GM21619 (cell line): ENCODE data around the gene MGAT5.

Source experiments
- ATAC-seq: cut with Tn5 transposase; IDR thresholded peaks from one replicate; pipeline ENCODE4 v1.9.1; 2021; ENCODE audit not compliant: unreplicated experiment

The MGAT5 gene

DNA sequence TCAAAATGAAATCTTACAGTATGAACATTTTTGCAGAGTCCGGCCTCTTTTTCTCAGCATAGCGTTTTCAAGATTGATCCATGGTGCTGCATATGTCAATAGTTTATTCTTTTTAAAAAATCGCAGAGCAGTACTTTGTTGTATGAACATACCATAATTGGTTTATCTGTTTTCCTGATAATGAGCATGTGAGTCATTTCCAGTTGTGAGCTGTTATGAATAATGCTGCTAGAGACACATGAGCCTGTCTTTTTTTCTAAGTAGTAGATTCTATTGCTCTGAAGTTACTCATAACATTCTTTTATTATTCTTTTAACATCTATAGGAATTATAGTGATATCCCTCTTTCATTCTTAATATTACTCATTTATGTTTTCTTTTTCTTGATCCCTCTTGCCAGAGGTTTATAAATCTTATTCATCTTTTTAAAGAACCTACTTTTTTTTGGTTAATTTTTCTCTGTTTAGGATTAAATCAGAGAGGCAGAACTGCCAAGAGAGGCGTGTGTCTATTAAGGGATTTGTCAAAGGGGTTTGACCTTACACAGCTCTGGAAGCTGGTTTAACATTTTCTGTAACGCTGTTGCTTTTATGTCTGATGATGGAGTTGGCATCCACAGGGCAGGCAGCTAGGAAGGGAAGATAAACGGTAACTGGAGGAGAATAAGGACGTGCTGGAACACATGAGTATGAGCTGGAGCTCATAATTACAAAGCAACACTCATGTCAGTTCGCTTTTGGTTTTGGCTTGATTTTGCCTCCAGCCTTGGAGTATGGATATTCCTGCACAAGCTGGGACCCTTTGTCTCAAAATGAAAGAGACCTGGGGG is 47.4 kb downstream of the MGAT5 start:
- no peak for ATAC-seq

DNA sequence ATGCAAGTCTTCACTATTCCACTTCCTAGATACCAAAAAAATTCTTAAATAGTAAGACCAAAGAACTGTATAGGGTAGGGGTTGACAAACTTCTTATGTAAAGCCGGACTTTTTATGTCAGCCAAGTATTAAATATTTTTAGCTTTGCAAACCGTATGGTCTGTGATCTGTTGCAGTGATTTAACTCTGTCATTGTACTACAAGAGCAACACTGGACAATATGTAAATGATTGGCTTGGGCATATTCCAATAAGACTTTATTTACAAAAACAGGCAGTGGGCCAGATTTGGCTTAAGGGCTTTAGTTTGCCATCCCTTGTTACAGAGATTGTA is 48.0 kb downstream of the MGAT5 start:
- ATAC-seq, result no peak

DNA sequence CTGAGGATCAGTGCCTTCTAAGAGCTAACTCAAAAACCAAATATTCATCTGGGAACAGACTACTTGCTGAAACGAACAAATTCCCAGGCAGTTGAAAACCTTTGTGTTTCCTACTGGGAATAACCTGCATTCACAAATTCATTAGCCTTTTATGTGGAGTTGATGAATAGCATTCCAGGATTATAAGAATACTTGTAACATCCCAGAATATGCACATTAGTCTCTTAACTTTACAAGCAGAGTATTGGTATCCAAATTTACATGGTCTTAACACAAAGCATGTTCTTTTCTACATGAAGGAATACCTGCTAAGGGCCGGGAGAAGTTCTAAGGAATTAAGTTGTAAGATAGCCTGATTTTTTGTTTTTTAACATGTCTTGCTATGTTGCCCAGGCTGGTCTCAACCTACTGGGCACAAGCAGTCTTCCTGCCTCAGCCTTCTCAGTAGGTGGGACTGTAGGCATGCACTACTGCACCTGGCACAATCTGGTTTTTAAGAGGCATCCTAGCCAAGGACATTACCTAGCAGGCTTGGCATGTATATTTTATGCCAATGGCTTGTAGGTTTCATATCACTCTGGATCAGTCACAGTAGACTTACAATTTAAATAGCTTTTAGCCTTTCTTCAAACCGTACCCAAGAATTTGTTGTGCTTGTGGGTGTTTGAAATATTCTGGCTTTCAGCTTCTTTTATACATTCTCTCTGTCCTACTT is 50.7 kb downstream of the MGAT5 start:
- no peak for ATAC-seq

DNA sequence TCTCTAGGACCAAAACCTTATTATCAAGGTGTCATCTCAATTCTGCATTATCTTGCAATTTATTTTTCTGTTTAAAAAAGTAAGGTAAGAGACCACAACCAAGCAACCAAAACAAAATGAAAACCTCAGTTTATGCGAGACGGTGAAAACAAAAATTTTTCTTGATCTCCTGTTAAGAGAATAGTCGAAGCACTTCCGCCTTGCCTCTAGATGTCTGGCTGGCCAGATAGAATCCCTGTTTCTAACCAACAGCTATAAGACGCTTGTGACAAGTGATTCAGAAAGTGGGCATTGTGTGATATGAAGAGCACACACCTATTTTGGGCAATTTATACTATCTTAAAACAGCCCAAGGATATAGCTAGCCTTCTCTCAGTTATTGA is 51.2 kb downstream of the MGAT5 start:
- ATAC-seq, result no peak

DNA sequence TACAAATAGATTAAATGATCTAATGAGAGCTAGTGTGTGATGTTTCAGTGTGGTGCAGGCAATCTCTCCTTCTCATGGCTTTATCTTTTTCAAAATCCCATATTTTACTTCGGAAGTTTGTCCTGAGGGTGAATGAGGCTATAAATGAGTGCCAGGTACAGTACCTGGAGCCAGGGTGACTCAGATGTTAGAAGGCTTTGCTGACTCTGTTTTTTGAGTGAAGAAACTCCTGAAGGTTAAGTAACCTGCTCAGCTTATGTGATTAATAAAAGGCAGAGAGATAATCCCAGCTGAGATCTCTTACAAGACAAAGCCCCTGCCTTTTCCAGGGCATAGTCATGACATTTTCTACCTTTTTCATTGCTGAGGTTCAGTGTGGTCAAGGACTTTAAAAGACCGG is 52.6 kb downstream of the MGAT5 start:
- no peak for ATAC-seq

DNA sequence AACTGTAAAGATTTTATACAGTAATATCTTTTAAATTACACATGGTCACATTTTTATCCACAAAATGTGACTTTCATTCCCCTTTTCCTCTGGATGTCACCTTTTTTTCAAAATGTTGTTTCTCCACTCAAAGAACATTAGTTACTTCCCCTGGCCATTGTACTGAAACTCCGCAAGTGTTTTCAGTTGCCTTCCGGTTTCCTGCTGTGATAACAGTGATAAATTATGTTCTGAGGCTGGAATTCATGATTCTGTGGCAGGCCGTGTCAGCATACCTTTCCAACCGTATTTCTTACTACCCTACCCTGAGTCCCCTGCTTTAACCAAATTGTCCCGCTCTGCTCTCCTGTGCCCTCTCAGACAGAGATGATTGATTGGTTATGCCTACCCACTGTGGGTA is 53.5 kb downstream of the MGAT5 start:
- no peak for ATAC-seq

DNA sequence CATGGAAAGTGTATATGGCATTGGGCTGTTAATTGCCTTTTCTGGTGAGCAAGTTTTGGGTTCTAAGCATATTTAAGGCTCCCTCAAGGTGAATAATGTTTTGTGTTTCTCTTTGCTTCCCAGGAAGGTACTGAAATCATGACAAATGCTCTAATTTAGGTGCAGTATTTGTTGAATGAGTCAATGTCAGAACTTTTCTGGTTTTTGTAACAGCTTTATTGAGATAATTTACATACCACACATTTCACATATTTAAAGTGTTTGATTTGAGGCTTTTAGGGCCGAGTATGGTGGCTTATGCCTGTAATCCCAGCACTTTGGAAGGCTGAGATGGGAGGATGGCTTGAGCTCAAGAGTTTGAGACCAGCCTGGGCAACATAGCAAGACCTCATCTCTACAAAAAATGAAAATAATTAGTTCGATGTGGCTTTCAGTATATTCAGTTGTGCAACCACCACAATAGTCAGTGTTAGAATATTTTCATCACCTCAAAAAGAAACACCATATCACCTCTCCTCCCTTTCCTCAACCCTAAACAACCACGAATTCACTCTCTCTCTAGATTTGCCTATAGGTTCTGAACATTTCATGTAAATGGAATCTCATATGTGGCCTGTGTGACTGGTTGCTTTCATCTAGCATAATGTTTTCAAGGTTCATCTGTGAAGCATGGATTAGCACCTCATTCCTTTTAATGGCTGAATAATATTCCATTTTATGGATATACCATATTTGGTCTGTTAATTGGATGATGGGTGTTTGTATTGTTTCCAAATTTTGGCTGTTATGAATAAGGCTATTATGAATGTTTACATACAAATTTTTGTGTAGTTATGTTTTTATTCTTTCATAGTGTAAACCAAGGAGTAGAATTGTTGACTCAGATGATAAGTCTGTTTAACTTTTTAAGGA is 54.9 kb downstream of the MGAT5 start:
- no peak for ATAC-seq

DNA sequence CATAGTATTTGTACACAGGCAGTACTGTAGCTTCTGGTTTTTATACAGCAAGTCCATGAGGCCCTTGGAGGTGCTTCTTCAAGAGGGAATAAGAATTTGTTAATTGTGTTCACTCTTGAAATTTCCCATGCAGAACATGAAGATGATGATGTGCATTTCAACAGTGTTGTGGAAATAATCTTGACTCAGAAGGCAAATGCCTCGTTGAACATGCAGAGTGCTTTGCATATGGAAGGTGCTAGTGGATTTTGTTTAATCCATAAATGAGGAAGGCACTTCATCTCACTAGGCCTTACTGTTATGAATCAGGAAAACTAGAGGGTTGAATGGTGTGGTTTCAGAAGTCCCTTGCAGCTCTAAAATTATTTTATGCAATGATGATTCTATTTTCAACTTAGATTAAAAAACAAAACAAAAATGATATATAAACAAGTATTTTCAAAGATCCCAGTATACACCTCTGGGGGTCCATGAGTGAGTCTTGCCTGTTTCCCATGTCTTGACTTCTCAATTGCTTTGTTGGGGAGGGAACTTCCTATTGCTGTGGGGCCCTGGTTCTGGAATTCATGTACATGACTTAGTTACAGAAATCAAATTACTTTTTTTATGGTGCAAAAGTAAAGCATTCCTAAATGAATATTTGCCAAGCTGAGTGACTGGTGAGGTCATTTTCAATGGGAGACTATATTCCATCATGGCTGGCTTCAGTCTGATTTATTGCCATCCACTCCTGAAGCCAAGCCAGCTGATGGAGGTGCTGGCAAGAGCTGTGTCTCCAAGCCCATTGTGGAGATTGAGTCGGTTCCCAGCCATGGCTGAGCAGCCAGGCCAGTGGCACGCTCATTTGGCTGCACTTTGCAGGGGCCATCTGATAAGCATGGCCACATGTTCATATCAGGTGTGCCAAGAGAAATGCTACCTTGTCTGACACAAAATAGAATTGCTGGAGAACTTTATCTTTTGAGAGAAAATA is 56.5 kb downstream of the MGAT5 start:
- no peak for ATAC-seq

DNA sequence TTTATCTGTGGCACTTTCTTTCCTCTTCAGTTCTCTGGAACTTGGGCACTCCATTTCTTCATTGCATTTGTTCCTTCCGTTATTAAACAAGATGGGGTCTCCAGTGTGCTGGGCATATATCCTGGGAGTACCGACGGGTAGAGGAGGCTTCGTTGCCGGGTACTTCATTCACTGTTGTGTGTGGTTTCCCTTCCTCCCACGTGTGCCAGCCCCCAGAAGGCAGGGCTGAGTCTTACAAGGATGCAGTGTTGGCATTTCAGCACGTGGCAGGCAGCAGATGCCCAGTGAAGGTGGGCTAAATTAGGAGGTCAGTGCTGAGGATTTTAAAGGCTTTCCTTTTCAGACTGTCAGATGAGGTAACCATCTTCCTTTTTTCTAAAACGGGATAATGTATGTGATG is 58.6 kb downstream of the MGAT5 start:
- ATAC-seq, result no peak

DNA sequence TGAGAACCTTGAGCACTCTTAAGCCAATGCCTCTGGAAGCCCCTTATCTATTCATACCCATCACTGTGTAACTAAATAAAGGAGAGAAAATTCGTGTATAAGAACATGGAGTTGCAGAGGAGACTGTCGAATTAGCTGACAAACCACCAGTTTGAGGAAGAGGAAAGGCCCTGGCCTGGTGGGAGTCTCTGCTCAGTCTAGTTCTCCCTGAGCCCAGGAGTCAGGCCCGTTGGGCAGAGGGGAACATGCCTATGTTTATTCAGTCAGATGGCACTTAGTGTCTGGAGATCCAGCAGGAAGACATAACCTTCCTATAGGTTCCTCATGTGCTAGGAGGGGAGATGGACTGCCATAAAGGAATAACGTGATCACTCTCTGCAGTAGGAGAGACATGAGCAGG is 60.3 kb downstream of the MGAT5 start:
- ATAC-seq, result no peak

DNA sequence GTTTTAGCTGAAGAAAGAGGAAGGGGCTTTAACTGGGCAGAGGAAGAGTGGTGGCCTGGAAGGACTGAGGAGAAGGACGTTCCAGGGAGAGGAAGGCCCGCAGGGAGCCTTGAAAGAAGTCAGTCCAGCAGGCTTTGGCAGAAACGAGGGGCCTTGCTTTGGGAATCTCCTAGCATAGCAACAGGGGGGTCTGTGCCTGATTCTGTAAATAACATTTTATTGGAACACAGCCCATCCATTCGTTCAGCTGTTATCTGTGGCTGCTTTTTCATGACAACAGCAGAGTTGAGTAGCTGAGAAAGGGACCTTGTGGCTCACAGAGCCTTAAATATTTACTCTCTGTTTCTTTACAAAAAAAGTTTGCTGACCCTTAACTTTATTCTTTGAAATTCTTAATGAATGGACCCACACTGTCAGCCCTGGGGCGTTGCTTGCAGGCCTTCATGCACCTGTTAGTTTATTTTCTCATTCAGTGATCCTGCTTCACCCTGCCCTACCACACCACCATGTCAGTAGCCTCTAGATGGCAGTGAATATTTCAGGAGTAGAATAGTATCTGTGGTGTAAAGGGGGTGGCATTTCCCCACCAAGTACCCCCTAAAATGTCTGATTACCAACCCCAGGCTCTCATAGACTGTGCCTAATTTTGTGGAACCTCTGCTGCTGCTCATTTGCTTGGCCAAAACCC is 61.0 kb downstream of the MGAT5 start:
- no peak for ATAC-seq

DNA sequence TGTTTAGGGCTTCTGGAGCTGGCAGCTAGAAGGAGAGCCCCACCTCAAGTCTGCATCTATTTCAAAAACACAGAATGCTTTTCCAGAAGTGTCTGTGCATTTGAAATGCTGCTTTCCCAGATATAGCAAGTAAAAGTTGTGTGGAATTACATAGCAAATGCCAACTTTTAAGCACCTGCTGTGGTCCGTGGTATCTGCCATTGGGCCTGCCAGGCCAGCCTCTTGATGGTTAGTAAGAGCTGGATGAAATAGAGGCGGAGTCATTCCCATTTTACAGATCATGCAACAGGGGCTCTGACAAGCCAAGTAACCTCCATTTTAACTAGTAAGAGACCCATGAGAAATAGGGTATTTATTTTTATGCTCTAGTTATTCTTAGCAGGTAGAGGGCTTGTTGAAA is 61.6 kb downstream of the MGAT5 start:
- ATAC-seq, result no peak

DNA sequence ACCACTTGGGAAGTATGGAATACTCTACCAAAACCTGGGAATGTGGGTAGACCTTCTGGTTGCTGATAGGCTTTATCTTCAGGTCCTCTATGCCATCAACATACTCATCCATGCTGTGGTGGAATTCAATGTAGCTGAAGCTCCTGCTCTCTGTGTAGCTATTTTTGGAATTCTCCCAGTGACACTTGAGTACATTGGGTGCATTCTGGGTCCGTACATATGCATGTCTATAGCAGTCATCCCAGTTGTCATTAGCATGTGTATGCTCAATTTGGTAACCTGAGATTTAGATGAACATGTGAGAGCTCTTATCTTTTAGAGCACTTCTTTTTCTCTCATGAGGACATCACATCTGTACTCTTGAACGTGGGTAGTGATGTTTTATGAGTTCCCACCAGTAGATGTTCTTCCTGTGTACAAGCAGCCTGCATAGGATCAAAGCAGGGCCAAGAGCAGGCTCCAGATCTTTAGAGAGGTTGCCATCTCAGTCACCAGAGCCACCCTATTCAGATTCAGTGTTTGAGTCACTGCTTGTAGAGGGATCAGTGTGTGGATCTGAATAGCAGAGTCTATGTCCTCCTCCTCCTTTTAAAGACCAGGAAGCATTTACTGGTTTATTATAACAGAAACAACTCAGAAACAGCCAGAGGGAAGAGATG is 65.9 kb downstream of the MGAT5 start:
- ATAC-seq, result no peak

DNA sequence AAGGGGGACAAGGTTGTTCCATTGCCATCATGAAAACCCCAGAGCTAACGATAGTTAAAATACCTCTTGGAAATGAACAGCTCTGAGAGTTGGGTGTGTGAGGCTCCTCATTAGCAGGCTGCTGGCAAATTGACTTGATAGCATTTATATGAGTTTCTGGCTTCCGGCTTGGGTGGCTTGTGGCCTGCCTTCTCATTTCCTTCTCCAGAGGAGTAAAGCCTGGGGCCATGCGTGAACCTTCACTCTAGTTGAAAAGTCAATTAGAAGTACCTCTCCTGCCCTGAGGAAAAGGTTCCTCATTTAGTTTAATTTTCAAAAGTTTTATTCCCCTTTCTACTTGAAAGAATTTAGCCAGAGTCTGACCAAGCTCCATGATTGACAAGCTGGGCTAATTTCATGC is 67.1 kb downstream of the MGAT5 start:
- no peak for ATAC-seq

DNA sequence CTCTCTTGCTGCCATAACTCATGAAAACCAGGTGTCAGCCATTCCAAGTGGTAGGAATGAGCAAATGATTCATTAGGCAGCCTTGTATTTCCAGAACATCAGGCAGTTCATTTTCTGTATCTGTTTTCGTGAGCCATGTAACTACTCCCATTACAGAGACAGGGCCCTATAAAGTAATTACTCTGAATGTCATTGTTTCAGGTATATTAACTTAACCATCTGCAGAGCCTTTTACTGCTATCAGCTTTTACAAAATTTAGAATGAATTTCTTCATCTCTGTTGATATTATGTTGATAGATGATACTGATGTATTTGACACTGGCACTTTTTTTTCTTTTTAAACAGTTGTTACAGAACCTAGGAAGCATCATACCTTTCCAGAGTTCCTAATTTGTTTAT is 69.9 kb downstream of the MGAT5 start:
- no peak for ATAC-seq

DNA sequence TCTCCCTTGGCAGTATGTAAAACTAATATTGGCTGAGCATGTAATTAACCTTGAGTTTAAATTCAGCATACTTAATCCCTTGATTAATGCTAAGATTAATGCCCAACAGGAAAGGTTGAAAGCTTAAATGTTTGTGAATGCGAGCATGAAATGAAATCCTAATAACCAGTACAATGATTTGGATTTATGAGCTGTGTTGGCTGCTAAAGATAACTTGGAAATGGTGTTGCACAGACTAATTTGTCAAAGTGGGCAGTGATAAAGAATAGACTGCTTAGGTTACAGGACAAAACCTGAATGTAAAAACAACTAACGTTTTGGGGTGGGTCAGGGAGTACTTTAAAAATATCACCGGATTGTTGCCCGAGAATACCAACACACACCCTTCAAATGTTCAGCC is 70.6 kb downstream of the MGAT5 start:
- ATAC-seq, result no peak

DNA sequence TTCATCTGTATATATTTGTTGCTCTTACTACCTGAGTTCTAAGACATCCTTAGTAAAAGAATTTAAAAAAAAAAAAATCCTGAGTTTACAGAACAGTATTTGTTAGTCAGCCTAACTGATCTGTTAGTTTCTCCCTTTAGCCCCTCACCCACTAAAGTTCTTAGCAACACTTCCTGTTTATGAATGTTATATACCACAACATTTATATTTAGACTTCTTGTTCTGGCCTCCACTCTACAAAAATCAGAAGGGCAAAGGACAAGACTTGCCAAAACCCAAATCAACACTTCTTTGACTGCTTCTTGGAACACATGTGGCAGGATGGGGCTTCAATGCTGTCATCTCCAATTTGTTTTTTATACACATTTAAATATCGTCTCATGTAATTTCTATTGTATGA is 71.1 kb downstream of the MGAT5 start:
- peak; percentile 72 for ATAC-seq

DNA sequence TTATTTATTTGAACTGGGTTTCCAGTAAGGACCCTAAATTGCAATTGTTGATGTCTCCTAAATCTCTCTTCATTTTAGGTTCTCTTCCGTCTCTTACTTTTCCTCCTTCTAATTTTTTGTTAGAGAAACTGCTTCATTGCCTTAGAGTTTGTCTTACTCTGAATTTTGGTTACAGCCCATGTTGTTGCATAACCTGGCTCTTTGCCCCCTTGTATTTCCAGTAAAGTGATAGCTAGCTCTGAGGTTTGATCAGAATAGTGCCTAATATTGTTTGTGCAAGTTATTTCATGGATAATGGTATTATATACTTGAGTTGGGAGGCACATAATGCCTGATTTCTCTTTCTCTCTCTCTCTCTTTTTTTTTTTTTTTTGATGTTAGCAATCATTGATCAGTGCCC is 71.8 kb downstream of the MGAT5 start:
- ATAC-seq, result no peak

DNA sequence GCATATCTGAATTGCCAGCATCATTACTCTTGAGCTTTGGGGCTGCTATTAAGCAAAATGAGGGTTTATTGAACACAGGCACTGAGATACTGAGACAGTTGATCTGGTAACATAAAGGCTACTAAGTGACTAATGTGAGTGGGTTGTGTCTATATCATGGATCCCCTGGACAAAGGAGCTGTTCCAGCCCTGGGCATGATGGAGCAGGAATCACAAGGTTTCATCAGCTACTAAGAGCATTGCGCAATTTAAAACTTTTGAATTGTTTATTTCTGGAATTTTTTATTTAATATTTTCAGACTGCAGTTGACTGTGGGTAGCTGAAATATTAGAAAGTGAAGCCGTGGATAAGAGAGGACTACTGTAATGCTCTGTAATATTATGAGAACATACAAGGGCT is 73.5 kb downstream of the MGAT5 start:
- no peak for ATAC-seq

DNA sequence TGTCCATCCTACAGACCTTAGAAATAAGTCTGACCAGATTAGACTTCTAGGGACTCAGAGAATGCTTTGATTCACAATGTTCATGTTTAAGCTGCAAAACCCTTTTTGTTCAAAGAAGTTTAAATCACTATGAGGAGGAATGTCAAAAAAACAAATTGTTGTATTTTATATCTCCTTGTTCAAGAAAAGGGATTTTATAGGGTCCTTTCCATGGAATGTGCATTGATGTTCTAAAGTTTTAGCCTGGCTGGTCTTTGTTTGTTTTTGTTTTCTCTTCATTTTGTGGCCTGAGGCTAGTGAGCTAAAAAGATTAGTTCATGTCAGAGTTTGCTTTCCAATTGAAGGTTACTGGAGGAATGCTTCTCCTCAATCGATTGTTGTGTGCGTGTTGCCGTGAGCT is 77.2 kb downstream of the MGAT5 start:
- no peak for ATAC-seq
